ENCODE data around the gene RNF207. TPM values are rescaled to one million over a fixed set of nuclear protein-coding genes. Genes with fewer than 3 reads are reported as not detected.
"Not testable (repeated sequence)": the region's sequence is repeated elsewhere in the genome, so short reads cannot be mapped to it uniquely, and the experiment has no call there.

The RNF207 gene
- total RNA-seq, 2 experiments from 2014 or later = 3.8 to 4.0 TPM

GRCh38 chr1:6212193-6212959, 6.5 kb downstream of the RNF207 start:
- Mint-ChIP-seq H3K9me3 (no peaks in the 10 kb centered on the region), H3K4me1 (peaks cover 6% of the 10 kb centered on the region), H3K36me3 (no peaks in the 10 kb centered on the region), H3K4me3 (no peak overlapping the region), H3K27me3 (peaks cover 29% of the 10 kb centered on the region), H3K27ac (no peak overlapping the region)
- no peak for ATAC-seq (ENCODE audit: low read depth)
- POLR2A ChIA-PET = interaction anchor here (0.5 kb wide), 1 partner anchor 56 kb away, joined by 4 read pairs; no protein-coding TSS in a partner anchor
- no peak for DNase-seq

- DNase-seq = no peak
- POLR2A ChIA-PET = no interaction called here
Measured at GRCh38 chr1:6218375-6219164, 12.7 kb downstream of the RNF207 start.

DNA sequence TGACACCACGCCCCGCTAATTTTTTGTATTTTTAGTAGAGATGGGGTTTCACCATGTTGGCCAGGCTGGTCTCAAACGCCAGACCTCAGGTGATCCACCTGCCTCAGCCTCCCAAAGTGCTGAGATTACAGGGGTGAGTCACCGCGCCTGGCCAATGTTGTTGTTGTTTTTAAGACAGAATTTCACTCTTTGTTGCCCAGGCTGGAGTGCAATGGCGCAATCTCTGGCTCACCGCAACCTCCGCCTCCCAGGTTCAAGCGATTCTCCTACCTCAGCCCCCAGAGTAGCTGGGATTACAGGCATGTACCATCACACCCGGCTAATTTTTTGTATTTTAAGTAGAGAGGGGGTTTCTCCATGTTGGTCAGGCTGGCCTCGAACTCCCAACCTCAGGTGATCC, 13.7 kb downstream of the RNF207 start:
- H3K36me3 Mint-ChIP-seq; H3K27ac Mint-ChIP-seq; H3K4me3 Mint-ChIP-seq; POLR2A ChIA-PET; ATAC-seq (ENCODE audit: low read depth); H3K27me3 Mint-ChIP-seq; H3K4me1 Mint-ChIP-seq; DNase-seq; H3K9me3 Mint-ChIP-seq: not testable (repeated sequence)

More at GRCh38 chr1:6218375-6219164, 12.7 kb downstream of the RNF207 start:
- H3K27me3 Mint-ChIP-seq = peaks cover 6% of the 10 kb centered on the region
- no peak overlapping the region for H3K4me3 Mint-ChIP-seq
- no peak overlapping the region for H3K27ac Mint-ChIP-seq
- no peaks in the 10 kb centered on the region for H3K9me3 Mint-ChIP-seq
- peaks cover 1% of the 10 kb centered on the region for H3K36me3 Mint-ChIP-seq
- no peaks in the 10 kb centered on the region for H3K4me1 Mint-ChIP-seq
- ATAC-seq (ENCODE audit: low read depth) = no peak

DNA sequence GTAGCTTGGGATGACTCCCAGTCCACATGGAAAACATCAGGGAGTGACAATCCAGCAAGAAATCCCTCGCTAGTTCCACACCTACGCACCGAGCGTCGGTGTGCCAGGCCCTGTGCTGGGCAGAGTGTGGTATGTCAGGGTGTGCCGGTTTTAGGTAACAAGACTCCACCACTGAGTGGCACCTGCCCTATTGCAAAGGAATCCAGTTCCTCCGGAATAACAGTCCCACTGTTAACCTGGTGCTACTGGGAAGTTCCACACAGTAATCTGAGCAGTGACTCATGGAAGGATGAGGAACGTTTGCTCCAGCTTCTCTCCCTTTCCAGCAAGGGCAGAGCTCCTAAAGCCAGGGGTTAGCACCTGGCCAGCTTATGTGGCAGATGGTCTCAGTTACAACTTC, 14.3 kb downstream of the RNF207 start:
- DNase-seq = no peak
- POLR2A ChIA-PET = no interaction called here

DNA sequence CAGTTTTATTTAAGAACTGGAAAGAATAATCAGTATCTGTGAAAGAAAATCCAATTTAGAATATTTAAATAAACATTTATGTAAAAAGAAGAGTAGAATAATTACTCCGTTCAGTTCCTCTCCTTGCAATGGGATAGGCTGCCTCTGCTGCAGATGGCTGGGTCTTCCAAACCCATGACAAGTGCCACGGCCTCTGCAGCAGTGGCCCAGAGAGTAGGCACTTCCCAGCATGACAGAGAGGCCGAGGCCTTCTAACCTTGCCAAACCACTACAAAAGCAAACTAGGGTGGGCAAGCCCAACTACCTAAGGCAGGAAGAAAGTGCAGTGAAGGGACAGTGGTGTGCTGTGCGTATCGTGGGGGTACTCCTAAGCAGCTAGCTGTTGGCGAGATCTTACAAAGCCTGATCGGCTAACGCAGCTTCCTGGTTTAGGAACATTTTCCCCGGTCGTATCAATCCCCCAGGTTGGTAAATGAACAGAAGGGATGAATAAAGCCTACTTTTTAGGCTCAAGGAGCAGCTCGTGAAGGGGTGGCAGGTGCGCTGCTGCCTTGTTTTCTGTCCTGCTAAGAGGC, 15.4 kb downstream of the RNF207 start:
- DNase-seq (no peak), ATAC-seq (ENCODE audit: low read depth) (no peak)
- POLR2A ChIA-PET = no interaction called here
- Mint-ChIP-seq H3K4me1 (peaks cover under 1% of the 10 kb centered on the region), H3K4me3 (no peak overlapping the region), H3K9me3 (no peaks in the 10 kb centered on the region), H3K27me3 (no peaks in the 10 kb centered on the region), H3K27ac (no peak overlapping the region), H3K36me3 (peaks cover 6% of the 10 kb centered on the region)

More for the DNA sequence above, 14.3 kb downstream of the RNF207 start:
- ATAC-seq (ENCODE audit: low read depth) = no peak
- Mint-ChIP-seq H3K27ac (no peak overlapping the region), H3K4me3 (no peak overlapping the region), H3K36me3 (peaks cover 5% of the 10 kb centered on the region), H3K9me3 (no peaks in the 10 kb centered on the region), H3K4me1 (no peaks in the 10 kb centered on the region), H3K27me3 (no peaks in the 10 kb centered on the region)

DNA sequence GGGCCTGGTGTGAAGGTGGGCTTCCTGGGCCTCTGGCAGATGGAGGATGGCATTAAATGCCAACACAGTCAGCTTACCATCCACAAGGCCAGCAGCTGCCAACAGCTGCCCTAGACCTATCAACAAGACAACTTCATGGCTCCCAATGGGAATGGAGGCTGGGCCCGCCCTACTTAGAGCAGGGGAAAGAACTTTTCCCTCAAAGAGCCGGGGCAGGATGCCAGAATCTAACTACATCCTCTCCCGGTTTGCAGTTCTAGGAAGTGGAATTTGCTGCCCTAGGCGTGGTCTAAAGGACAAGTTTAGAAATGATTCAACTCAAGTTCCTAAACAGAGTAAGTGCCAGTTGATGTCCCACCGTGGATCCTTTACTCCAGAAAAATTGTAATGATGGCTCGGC, 16.7 kb downstream of the RNF207 start:
- no peak overlapping the region for H3K27ac Mint-ChIP-seq
- no peak overlapping the region for H3K4me3 Mint-ChIP-seq
- H3K36me3 Mint-ChIP-seq = peaks cover 8% of the 10 kb centered on the region
- ATAC-seq (ENCODE audit: low read depth) (no peak), DNase-seq (no peak)
- H3K27me3 Mint-ChIP-seq = no peaks in the 10 kb centered on the region
- no peaks in the 10 kb centered on the region for H3K9me3 Mint-ChIP-seq
- peaks cover 2% of the 10 kb centered on the region for H3K4me1 Mint-ChIP-seq
- POLR2A ChIA-PET = interaction anchor here (0.9 kb wide), 1 partner anchor 12 kb away, joined by 3 read pairs; no protein-coding TSS in a partner anchor

DNA sequence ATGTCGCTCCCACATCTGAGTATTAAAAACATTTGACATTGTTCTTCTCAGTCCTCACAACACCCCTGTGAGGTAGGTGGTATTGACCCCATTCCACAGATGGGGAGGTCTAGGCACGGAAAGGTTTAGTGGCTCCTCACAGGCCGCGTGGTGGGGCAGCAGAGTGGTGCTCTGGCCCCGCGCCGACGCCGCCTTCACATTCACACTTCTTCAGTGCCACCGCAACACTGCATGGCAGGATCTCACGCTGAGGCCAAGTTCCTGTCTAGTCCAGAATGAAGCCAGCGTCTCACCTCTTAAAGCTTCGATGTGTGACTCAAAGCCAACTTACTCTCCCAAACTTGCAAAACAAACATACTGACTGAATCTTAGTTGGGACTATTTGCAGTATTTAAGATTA, 17.7 kb downstream of the RNF207 start:
- H3K27me3 Mint-ChIP-seq = no peaks in the 10 kb centered on the region
- no peak for ATAC-seq (ENCODE audit: low read depth)
- POLR2A ChIA-PET = interaction anchor here (1.2 kb wide), 1 partner anchor 11 kb away, joined by 4 read pairs; no protein-coding TSS in a partner anchor
- no peak for DNase-seq
- no peak overlapping the region for H3K27ac Mint-ChIP-seq
- peaks cover 8% of the 10 kb centered on the region for H3K36me3 Mint-ChIP-seq
- peaks cover 2% of the 10 kb centered on the region for H3K4me1 Mint-ChIP-seq
- no peak overlapping the region for H3K4me3 Mint-ChIP-seq
- no peaks in the 10 kb centered on the region for H3K9me3 Mint-ChIP-seq

DNA sequence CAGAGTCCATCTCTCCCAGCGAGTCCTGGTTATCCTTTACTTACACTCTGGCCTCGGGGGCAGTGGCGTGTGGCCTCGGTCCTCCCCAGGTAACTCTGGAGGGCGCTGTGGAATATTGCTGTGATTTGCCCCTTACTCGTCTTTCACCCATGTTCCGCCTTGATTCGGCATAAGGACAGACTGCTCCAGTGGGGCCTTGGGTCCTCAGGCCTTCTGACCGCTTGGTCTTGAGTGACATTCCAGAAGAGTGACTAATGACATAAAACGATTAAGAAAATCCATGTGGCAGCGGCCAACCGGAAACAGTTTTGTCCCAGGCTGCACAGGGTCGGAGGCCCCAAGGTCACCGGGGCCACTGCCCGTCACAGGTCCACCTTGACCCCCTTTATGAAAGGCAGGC, 18.8 kb downstream of the RNF207 start:
- Mint-ChIP-seq H3K4me3 (no peak overlapping the region), H3K4me1 (peaks cover 2% of the 10 kb centered on the region), H3K27ac (no peak overlapping the region), H3K27me3 (no peaks in the 10 kb centered on the region), H3K9me3 (no peaks in the 10 kb centered on the region), H3K36me3 (peaks cover 8% of the 10 kb centered on the region)
- no peak for DNase-seq
- no peak for ATAC-seq (ENCODE audit: low read depth)
- POLR2A ChIA-PET = interaction anchor here (1.2 kb wide), 1 partner anchor 10 kb away, joined by 4 read pairs; no protein-coding TSS in a partner anchor

DNA sequence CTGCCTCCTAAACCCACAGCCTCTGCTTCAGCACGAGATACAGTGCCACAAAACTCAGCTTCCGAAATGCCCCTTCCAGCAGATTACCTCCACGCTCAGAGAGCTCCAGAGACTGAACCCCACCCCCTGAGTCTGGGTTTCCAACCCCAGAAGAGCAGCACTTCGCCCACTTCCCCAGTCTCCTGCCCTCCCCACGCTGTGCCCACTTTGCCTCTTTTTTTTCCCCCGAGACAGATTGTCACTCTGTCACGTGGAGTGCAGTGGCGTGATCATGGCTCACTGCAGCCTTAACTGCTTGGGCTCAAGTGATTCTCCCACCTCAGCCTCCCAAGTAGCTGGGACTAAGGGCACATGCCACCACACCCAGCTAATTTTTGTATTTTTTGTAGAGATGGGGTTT, 19.7 kb downstream of the RNF207 start:
- DNase-seq = no peak
- Mint-ChIP-seq H3K36me3 (peaks cover 8% of the 10 kb centered on the region), H3K9me3 (no peaks in the 10 kb centered on the region), H3K4me3 (no peak overlapping the region), H3K27me3 (no peaks in the 10 kb centered on the region), H3K27ac (no peak overlapping the region), H3K4me1 (peaks cover 2% of the 10 kb centered on the region)
- POLR2A ChIA-PET = no interaction called here
- ATAC-seq (ENCODE audit: low read depth) = no peak

GRCh38 chr1:6233376-6233775, 27.5 kb downstream of the RNF207 start:
- Mint-ChIP-seq H3K9me3 (no peaks in the 10 kb centered on the region), H3K4me1 (peaks cover 12% of the 10 kb centered on the region), H3K27me3 (peaks cover 4% of the 10 kb centered on the region), H3K27ac (no peak overlapping the region), H3K4me3 (no peak overlapping the region), H3K36me3 (peaks cover 6% of the 10 kb centered on the region)
- POLR2A ChIA-PET = interaction anchor here (0.7 kb wide), 1 partner anchor 27 kb away, joined by 3 read pairs; no protein-coding TSS in a partner anchor
- DNase-seq (no peak), ATAC-seq (ENCODE audit: low read depth) (no peak)

DNA sequence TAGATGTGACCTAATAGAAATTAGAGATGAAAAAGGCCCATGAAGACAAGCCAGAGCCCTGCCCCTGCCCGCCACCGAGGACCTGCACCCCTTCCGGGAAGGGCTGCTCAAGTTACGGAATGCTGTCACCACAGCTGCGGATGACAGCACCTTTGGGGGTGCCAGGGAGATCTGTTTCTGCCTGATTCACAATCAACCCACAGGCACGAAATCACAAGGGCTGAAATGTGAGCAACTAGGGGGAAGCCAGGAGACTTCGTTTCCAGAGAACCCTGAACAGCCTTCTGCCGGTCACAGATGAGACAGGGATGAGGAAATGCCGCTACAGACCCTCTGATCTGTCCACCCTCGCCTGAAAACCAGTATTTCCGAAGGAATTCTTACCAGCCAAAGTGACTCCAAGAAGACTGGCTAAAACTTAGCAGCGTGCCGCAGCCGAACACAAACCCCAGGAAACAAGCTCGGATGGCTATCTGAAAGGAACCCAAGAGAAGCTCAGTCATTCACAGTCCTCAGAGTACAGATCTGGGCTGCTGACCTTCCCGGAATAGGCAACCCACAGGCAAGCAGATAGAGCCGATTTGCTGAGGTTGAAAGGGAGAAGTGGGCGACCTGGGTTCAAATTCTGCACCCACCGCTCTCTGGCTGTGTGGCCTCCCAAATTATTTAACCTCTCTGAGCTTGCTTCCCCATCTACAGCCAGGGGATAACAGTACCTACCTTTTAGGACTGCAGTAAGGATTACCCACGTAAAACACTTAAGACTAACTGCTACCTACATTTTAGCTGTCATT, 28.8 kb downstream of the RNF207 start:
- DNase-seq (no peak), ATAC-seq (ENCODE audit: low read depth) (no peak)
- Mint-ChIP-seq H3K27ac (peak overlapping the region; percentile 34), H3K9me3 (no peaks in the 10 kb centered on the region), H3K4me3 (peak overlapping the region; percentile 92), H3K27me3 (peaks cover 18% of the 10 kb centered on the region), H3K36me3 (peaks cover 6% of the 10 kb centered on the region), H3K4me1 (peaks cover 19% of the 10 kb centered on the region)
- POLR2A ChIA-PET = interaction anchor here (0.6 to 1.5 kb wide), 5 partner anchors 10 to 244 kb away, joined by 3 to 4 read pairs (median 3); partner anchors contain the start of gene ACOT7

DNA sequence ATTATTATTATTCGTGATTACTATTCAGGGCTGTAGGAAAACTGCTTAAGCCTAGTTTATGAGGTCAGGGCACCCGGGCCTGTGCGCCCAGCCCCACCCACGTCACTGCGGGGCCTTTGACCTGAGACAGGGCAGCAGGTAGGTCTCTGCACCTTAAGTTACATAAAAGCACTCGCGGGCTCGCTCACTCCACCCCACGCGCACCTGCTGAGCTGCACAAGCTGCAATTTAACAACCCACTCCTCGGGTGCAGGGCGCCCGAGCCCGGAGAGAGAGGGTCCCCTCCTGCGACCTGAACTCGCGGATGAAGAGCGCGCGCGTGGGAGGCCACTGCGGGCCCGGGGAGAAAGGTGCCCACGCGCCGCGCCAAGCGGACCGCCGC, 29.4 kb downstream of the RNF207 start:
- peaks cover 6% of the 10 kb centered on the region for H3K36me3 Mint-ChIP-seq
- POLR2A ChIA-PET = interaction anchor here (0.6 to 1.5 kb wide), 7 partner anchors 11 to 245 kb away, joined by 3 to 4 read pairs (median 3); partner anchors contain the start of gene ACOT7
- H3K4me1 Mint-ChIP-seq = peaks cover 19% of the 10 kb centered on the region
- ATAC-seq (ENCODE audit: low read depth) (peak; percentile 6), DNase-seq (peak; percentile 53)
- no peaks in the 10 kb centered on the region for H3K9me3 Mint-ChIP-seq
- H3K4me3 Mint-ChIP-seq = peak overlapping the region; percentile 92
- peaks cover 23% of the 10 kb centered on the region for H3K27me3 Mint-ChIP-seq
- peak overlapping the region; percentile 81 for H3K27ac Mint-ChIP-seq

Data from activated naive CD8-positive, alpha-beta T cell treated with anti-CD3 and anti-CD28 coated beads, Interleukin-2, amount 10 ng/mL, durations not matched to agents 7 days and 5 days (primary cell).